ENCODE measurements around the gene ZC3H7A. TPM values are rescaled to one million over a fixed set of nuclear protein-coding genes. Genes with fewer than 3 reads are reported as not detected.
A peak's percentile ranks its signal among the peaks of the same experiment; 100 is the strongest.

Gene ZC3H7A
- total and polyA plus RNA-seq, 9 of the 15 experiments (the other 6 are each of a cell fraction or from before 2014, with no cell fraction given): 19.8 to 49.1 (median 28.2) TPM

DNA sequence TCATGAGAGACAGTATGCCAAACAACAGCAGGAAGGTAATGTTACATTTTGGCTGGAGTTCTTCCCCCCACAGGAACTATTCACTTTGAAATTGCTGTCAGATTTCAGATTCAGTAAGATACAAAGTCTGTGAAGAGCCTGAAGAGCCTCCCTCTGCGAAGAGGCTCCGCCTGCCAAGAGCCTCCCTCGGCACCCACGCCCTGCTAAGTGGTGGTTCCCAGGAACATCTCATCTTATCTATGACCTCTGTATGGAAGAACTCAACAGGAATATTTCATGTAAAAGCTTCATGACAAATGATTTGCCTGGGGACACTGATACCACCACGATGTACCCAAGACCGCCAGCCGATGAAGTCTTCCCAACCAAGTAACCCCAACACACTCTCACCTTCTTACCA is 3.2 kb downstream of the ZC3H7A start (continued):
- TF ChIP-seq TSHZ1 (CRISPR knock-in tag; IDR thresholded peaks at IDR 0.05) (no peak), EGR1 (conservative IDR thresholded peaks at IDR 0.05) (peak; percentile 58), CHD1 (IDR thresholded peaks at IDR 0.05; ENCODE audit: low read length) (no peak), CBFA2T3 (IDR thresholded peaks at IDR 0.05) (peak; percentile 48), ZNF134 (CRISPR knock-in tag; conservative IDR thresholded peaks at IDR 0.05) (0 out of 2 replicates have a peak, but pooled peaks have one; percentile 58), POLR2AphosphoS5 (IDR thresholded peaks at IDR 0.05; ENCODE audit: control insufficient read depth, insufficient read depth, low read depth, low read length) (peak; percentile 15; the same call in 1 of the 2 replicates), PPARD (CRISPR knock-in tag; IDR thresholded peaks at IDR 0.05) (no peak), TEAD4 (IDR thresholded peaks at IDR 0.05; ENCODE audit: low read length) (peak; percentile 28; the same call in 1 of the 2 replicates), TEAD4 (CRISPR knock-in tag; IDR thresholded peaks at IDR 0.05; ENCODE audit: borderline replicate concordance) (no peak), SNAPC5 (CRISPR knock-in tag; IDR thresholded peaks at IDR 0.05) (no peak), ZNF785 (CRISPR knock-in tag; IDR thresholded peaks at IDR 0.05) (no peak), PRPF4 (IDR thresholded peaks at IDR 0.05; ENCODE audit: insufficient read depth, low read depth, low read length, poor library complexity, severe bottlenecking) (no peak), ZNF830 (CRISPR knock-in tag; IDR thresholded peaks at IDR 0.05) (no peak), DPF2 (IDR thresholded peaks at IDR 0.05) (peak; percentile 38; the same call in 1 of the 2 replicates), CBX5 (IDR thresholded peaks at IDR 0.05; ENCODE audit: borderline replicate concordance, low read depth) (no peak), CXXC5 (CRISPR knock-in tag; IDR thresholded peaks at IDR 0.05) (peak; percentile 24; the same call in 1 of the 2 replicates), NRF1 (conservative IDR thresholded peaks at IDR 0.05 in 1 of 2, IDR thresholded peaks at IDR 0.05 in 1 of 2) (no peak), ZNF436 (CRISPR knock-in tag; IDR thresholded peaks at IDR 0.05) (no peak)
- TF ChIP-seq, protein P1, sequence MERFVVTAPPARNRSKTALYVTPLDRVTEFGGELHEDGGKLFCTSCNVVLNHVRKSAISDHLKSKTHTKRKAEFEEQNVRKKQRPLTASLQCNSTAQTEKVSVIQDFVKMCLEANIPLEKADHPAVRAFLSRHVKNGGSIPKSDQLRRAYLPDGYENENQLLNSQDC (CRISPR knock-in tag; IDR thresholded peaks at IDR 0.05): no peak
